ENCODE measurements around the gene RPL41. TPM values are rescaled to one million over a fixed set of nuclear protein-coding genes. Genes with fewer than 3 reads are reported as not detected.

RPL41 gene
- total RNA-seq, 6 experiments from 2014 or later: 516 to 1,547 (median 1,257) TPM

GRCh38 chr12:56103066-56103711 lies 13.2 kb upstream of the RPL41 start:
- Histone ChIP-seq H3K4me3 (peak overlapping the region in 1 of 3 donors; percentile 69), H3K27me3 (no peaks in the 10 kb centered on the region), H3K9me3 (no peaks in the 10 kb centered on the region), H3K36me3 (peaks cover 6 to 64% (median 25%) of the 10 kb centered on the region in 4 donors), H3K27ac (peak overlapping the region in 1 of 3 donors; percentile 64), H3K4me1 (peaks cover 0 to 19% (median 4%) of the 10 kb centered on the region in 4 donors)
- DNase-seq: no peak
- no peak for TF ChIP-seq CTCF (IDR thresholded peaks at IDR 0.05)
- no peak for TF ChIP-seq POLR2A (IDR thresholded peaks at IDR 0.05)
- ATAC-seq: no peak
- 37% methylated on average over 6 of the region's 6 CpGs for WGBS (ENCODE audit: insufficient coverage, low coverage, low lambda C conversion rate, missing lambda C conversion rate)
- intact Hi-C loops (cut with DNase I): loop anchor here (5.0 to 10.0 kb wide), 2 partner anchors 56 to 58 kb away; partner anchors contain the start of gene RPS26 (in 1 of the 2)

- WGBS (ENCODE audit: insufficient coverage, low coverage, low lambda C conversion rate, missing lambda C conversion rate): 1% methylated on average over 8 of the region's 8 CpGs
- DNase-seq (no peak), ATAC-seq (no peak)
- Histone ChIP-seq H3K36me3 (peaks cover 6 to 64% (median 25%) of the 10 kb centered on the region in 4 donors), H3K4me3 (peak overlapping the region; percentile 58 to 89 (median 69)), H3K9me3 (no peaks in the 10 kb centered on the region), H3K4me1 (peaks cover 0 to 19% (median 4%) of the 10 kb centered on the region in 4 donors), H3K27me3 (no peaks in the 10 kb centered on the region), H3K27ac (peak overlapping the region; percentile 64)
- TF ChIP-seq CTCF (IDR thresholded peaks at IDR 0.05) (no peak), POLR2A (IDR thresholded peaks at IDR 0.05) (no peak)
- intact Hi-C loops (cut with DNase I): loop anchor here (5.0 to 10.0 kb wide), 2 partner anchors 56 to 59 kb away; partner anchors contain the start of gene RPS26 (in 1 of the 2)
Observed at GRCh38 chr12:56103823-56104108, 12.7 kb upstream of the RPL41 start.

- peak; percentile 99 for DNase-seq
- peak within 1 kb of the TSS; percentile 64 to 82 (median 64) for H3K27ac ChIP-seq
- peak; percentile 97 for TF ChIP-seq POLR2A (IDR thresholded peaks at IDR 0.05)
- TF ChIP-seq CTCF (IDR thresholded peaks at IDR 0.05): no peak
- WGBS (ENCODE audit: insufficient coverage, low coverage, low lambda C conversion rate, missing lambda C conversion rate): under 1% methylated on average over 36 of the region's 60 CpGs
- intact Hi-C loops (cut with DNase I): loop anchor here (5.0 to 10.0 kb wide), 2 partner anchors 57 to 59 kb away; partner anchors contain the start of gene RPS26 (in 1 of the 2)
- peaks cover 6 to 64% (median 26%) of the 10 kb centered on the region in 4 donors for H3K36me3 ChIP-seq
- peak; percentile 93 to 97 (median 95) for ATAC-seq
- H3K4me1 ChIP-seq: peaks cover 0 to 19% (median 4%) of the 10 kb centered on the region in 4 donors
- H3K4me3 ChIP-seq: peak within 1 kb of the TSS; percentile 69 to 89 (median 82)
- H3K27me3 ChIP-seq: no peaks in the 10 kb centered on the region
- H3K9me3 ChIP-seq: no peaks in the 10 kb centered on the region
Observed at GRCh38 chr12:56104109-56104814, 12.2 kb upstream of the RPL41 start, which contains the start of gene PA2G4. TSS of gene PA2G4 (plus strand) at chr12:56104559. CDS start at chr12:56104738, 179 bp downstream.

GRCh38 chr12:56104815-56105608 lies 11.4 kb upstream of the RPL41 start:
- intact Hi-C loops (cut with DNase I): loop anchor here (5.0 to 10.0 kb wide), 2 partner anchors 58 to 60 kb away; partner anchors contain the start of gene RPS26 (in 1 of the 2)
- peak overlapping the region; percentile 44 to 82 (median 64) for H3K27ac ChIP-seq
- peaks cover 0 to 19% (median 4%) of the 10 kb centered on the region in 4 donors for H3K4me1 ChIP-seq
- no peak for TF ChIP-seq POLR2A (IDR thresholded peaks at IDR 0.05)
- no peak for TF ChIP-seq CTCF (IDR thresholded peaks at IDR 0.05)
- no peaks in the 10 kb centered on the region for H3K27me3 ChIP-seq
- DNase-seq (peak in 2 of 3 donors; percentile 35 to 70), ATAC-seq (peak; percentile 19 to 42 (median 26))
- peak overlapping the region; percentile 69 to 89 (median 82) for H3K4me3 ChIP-seq
- peaks cover 9 to 64% (median 28%) of the 10 kb centered on the region in 4 donors for H3K36me3 ChIP-seq
- 1% methylated on average over 13 of the region's 40 CpGs for WGBS (ENCODE audit: insufficient coverage, low coverage, low lambda C conversion rate, missing lambda C conversion rate)
- no peaks in the 10 kb centered on the region for H3K9me3 ChIP-seq

All from right lobe of liver (tissue), 6 donors.